ENCODE data around the gene SLC37A2.
"Not testable (repeated sequence)": the region's sequence is repeated elsewhere in the genome, so short reads cannot be mapped to it uniquely, and the experiment has no call there.

Gene SLC37A2

GRCh38 chr11:125062931-125063428, at the start of gene SLC37A2:
Gene SLC37A2 (plus strand): TSS chr11:125063305. CDS start chr11:125063368, 63 bp downstream.
- peak; percentile 80 for DNase-seq

DNA sequence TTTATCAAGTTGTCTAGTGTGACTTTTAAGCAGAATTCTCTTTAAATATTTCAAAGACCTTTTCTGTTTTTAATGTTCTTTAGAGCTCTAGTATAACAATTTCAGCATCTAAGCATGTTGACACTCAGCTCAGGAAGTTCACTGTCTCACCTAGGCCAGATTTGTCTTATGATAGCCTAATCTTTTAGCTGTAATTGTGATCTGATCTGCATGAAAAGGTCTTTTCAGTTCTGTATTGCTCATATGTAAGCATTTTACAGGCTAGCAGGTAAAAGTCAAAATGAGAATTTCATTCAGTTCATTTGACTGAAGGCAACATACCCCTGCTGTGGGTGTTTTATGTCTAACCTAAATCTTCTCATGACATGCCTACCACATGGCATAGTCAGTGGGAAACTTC, 46.7 kb upstream of the SLC37A2 start:
- DNase-seq: no peak

DNA sequence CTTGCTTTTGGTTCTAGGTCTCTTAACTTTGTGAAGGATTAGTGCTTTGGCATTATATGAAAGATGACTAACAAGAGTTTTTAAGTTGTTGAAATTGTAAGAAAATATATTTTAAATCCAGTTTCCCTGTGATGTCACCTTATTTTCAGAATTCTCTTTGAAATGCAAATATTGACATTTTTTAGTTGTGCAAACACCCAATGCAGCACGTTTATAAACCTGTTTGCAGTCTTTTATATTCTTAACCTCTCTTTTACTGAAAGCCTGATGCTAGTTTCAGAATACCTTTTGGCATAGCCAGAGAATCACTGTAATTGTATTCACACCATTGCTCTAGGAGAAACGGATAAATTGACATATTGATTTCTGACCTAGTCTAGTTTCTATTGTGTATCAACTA, 42.8 kb upstream of the SLC37A2 start:
- DNase-seq: no peak

DNA sequence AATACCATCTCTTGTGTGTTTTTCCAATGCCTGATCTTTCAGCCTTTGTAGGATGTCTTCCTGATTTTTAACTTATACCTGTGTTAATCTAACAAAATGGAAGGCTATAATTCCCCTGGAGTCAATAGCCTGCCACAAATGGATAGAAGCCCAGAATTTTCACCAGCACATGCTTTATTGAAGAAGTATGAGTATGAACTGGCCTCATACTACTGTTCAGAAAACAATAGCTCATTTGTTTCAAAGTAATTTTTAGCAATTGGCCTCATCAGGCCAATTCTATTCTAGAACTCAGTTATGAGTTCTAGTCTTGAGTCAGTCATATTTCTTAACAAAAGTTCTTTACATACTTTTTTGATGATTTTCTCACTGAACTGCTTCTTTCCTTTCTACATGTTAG, 40.6 kb upstream of the SLC37A2 start:
- DNase-seq: no peak

DNA sequence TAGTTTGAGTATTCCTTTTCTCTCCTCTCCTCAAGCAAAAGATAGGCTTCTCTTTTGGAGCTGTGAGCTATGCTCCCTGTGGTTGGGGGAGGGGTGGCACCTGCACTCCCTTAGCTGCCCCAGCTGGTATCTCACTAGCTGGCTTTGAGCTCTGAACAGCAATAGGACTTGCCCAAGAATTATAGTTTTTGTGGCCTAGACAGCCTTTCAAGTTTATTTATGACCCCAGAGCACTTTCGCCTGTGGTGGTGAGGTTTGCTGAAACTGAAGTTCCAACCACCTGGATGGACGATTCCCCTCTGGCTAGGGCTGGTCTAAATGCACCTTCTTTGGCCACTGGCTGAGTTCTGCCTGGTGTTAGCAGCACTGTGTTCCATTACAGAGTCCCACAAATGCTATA, 37.1 kb upstream of the SLC37A2 start:
- no peak for DNase-seq

DNA sequence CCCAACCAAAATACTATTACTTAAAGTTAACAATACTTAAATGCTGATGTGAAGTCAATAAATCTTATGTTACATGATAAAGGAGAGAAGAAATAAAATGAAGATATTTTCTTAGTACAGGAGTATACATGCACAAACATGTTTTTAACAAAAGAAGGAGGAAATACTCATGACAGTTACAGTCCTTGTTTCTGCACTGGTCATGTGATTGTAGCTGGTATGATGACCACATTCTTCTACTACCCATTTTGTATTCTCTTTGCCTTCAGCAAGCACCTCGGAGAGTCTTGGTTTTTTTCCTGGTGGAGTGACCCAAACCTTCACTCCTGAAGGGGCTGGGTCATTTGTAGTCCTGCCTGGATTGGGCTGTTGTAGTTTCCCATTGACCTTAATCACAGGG, 33.7 kb upstream of the SLC37A2 start:
- not testable (repeated sequence) for DNase-seq

DNA sequence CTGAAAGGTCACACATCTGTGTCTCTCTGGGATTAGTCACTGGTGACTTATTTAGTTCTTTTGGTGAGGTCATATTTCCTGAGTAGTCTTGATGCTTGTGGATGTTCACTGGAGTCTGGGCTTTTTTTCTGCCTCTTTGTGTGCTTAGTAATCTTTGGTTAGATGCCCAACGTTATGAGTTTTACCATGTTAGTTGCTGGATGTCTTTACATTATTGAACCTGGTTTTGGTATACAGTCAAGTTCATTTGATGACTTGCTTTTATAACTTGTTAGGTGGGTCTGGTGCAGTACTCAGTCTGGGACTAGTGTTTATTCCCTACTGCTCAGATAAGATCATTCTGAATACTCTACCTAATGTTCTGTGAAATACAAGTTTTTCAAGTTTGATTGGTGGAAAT, 26.2 kb upstream of the SLC37A2 start:
- DNase-seq: no peak

DNA sequence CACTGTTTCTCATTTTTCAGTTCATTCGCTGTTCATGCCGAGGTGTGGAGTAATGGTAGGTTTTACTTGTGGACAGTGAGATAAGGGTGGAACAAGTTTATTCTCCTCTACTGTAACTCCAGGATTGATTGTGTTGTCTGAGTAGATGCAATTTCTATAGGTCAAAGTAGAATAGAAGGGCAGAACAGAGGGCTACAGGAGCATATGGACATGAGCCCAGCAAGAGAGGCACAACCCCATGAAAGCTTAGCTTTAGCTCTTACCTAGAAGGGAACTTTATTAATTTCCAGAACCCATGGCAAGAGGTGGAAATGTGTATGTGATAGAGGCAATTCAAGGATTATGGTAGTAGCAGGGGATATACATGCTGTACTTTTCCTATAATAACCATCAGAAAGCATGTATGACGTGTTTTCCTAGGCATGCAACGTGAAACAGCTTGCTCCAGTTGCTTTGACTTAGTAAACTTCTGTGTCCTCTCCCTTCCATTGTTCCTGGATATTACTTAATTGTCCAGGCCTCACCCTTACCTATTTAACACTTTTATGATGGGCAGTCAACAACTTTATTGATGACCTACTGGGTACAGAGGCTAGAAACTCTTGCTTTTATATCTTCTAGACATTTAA, 13.8 kb upstream of the SLC37A2 start:
- DNase-seq: no peak

DNA sequence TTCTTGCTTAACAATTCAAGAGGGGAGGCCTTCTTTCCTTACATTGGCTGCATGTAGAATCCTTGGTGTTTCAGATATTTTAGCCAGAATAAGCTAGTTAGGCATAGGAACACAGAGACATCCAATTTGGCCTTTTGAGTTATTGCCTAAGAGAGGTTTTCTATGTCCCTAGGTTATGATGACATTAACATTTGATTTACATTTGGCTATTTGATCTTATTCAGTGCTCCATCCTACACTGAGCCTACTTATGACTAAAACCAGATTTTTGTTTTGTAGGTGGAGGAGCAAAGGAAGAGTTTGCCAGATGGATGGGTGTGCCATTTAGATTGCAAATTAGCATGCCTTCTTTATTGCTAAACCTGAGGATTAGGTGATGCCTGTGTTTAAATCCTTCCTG, 11.1 kb upstream of the SLC37A2 start:
- no peak for DNase-seq

- DNase-seq: no peak
Measured at GRCh38 chr11:125053167-125053566, 9.9 kb upstream of the SLC37A2 start.

DNA sequence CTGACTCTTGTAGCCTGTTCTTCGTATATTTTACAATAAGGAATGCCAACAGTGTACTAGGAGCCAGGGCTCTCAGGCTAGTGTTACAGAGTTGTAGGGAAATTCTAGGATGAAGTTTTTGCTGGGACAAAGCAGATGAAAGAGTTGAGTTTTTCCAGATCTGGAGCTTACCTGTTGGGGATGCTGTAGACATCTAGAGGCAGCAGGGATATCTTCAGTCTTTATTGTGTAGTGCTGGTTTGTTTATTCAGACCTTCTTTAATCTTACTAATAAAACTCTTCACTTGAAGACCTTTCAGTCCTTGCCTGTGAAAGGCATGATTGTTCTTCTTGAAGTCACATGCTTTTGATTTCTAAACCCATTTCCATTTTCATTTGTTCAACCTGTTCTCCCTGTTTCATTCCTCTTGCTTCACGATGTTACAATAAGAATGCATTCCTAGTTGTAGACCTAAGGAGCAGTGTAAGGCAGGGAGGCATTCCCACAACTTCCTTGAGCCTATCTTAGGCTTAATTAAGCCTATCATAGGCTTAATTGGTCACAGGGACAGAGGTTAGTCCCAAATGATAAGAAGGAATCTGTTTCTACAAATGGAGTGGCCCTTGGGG, 7.9 kb upstream of the SLC37A2 start:
- DNase-seq: no peak

- DNase-seq: not testable (repeated sequence)
Measured at GRCh38 chr11:125056111-125056510, 7.0 kb upstream of the SLC37A2 start.

DNA sequence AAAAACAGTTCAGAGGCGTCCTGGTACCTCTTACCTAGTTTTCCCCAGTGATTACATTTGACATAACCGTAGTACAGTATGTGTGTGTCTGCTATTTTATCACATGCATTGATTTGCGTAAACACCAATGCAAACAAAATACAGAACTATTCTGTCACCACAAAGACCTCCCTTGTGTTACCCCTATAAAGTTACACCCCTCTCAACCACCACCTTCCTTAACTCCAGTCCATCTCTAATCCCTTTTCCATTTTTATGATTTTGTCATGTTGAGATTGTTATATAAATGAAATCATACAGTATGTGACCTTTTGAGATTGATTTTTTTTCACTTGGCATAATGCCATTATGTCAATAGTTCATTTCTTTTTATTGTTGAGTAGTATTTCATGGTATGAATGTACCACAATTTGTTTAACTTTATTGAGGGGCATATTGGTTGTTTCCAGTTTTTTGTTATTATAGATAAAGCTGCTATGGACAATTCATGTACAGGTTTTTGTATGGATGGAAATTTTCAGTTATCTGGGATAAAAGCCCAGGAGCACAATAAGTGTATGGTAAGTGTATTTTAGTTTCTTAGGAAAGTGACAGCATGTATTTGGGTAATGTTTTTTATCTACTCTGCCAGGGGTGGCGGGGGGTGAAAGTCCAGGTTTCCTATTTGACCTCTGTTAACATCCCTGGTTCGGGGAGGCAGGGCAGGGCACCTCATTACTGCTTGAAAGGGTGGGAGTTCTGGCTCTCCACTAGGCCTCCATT, 6.0 kb upstream of the SLC37A2 start:
- no peak for DNase-seq

DNA sequence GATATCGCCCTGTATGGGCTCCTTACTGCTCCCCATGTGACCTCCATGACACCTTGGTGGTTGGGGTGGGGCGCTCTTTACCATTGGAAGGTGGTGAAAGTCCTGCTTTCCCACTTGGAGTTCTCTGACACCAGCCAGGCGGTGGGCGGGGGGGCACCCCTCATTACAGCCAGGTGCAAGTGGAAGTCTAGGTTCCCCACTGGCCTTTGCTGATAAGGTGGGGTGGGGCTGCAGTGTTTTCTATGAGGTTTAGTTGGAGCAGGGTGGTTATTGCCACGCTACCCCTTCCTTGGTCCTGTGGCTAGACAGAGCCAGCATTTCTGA, 5.5 kb upstream of the SLC37A2 start:
- DNase-seq: no peak

DNA sequence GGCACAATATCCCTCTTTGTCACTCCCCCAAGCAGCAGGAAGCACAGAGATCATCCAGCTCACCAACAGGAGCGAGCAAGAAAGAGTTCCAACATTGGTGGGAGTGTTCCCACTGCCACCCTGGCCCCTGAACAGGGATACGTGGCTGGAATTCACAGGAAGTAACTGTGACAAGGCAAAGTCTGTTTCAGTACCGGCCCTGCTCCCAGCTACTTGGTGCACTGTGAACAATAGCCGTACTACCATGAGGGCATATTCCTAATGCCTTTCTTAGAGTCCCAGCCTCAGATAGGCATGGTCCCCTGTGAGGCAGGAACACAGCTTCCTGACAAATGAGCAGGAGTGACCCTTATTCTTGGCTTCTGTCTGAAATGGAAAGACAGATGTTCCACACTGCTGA, 1.8 kb upstream of the SLC37A2 start:
- no peak for DNase-seq

DNA sequence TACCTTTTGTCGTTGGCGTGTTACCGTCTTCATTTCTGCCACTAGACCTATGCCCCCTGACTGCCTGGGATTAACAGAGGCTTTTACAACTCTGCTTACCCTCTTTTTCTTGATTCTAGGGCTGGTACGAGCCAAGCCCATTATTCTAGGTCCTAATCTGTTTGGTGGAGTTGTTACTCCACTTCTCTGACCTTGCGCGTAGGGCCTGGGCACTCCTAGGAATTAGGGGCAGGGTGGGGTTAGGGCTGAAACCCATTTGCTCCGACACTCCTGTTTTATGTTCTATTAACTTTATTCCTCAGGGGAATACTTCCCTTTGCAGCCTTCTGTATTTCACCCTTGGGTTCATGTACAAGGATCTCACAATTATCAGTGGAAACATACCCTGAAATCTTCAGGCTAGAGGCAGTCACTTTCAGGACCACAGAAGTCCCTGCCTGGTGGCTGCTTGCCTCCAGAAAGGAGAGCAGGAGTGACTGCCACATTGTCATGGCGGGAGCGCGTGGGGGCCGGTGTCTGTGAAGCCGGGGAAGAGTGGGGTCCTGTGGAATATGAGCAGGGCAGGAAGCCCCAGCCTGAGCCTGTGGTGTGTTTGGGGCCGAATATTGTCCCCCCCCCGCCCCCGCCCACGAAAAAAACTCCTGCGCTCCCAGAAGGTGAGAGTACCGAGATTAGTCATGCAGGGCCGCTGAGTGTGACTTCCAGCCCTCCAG, 731 bp upstream of the SLC37A2 start:
- DNase-seq: no peak

DNA sequence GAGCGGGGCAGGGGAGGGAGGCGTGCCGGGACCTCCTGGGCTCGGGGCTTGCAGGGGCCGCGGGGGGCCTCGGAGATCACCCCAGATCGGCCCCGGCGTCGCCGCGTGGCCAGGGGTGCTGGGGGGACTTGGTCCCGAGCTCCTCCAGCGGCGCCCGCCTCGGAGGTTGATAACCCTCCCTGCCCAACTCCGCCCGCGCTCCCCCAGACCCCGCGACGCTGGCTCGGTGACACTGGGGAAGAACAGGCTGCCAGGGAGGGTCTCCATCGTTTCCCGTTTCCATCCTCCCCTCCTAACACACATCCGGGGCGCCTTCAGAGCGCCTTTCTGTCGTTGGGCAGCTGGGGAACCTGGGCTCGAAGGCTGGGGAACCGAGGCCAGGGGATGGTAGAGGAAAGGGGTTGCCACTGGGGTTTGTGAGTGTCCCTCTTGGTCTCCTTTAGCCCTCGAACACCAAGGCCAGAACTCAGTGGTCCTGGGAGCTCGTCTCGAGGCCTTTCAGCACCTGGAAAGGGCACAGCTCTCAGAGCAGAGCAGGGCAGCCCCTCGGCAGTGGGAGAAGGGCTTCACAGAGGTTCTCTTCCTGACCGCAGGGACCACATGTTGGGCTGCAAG, 431 bp downstream of the SLC37A2 start:
- no peak for DNase-seq

DNA sequence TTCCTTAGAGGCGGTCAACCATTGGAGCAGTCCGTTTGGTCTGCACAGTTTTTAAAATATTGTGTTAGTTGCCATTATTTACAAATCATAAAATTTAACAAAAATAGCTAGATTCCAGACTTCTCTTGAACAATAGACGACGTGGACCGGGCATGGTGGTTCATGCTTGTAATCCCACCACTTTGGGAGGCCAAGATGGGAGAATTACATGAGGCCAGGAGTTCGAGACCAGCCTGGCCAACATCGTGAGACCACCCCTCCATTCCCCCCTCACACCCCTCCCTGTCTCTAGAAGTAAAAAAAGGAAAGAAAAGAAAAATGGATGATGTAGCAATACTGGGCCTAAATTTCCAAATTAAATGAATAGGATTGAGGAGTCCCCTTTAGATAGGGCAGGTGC, 965 bp downstream of the SLC37A2 start:
- DNase-seq: no peak

DNA sequence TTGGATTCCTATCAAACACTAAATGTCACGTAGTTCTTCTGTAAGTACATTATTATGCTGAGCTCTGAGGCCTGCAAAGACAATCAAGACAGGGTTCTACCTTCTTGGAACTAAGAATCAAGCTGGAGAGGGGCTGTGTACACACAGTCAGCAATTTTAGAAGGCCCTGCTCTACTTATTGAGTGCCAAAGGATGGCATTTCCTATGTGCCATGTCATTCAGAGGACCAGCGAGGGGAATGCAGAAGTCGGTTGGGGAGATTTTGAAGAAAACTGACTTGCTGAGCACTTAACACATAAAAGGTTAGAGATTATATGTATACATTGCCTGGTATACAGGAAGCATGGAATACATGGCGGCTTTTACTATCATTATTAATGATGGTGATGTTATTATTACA, 5.3 kb downstream of the SLC37A2 start:
- no peak for DNase-seq

DNA sequence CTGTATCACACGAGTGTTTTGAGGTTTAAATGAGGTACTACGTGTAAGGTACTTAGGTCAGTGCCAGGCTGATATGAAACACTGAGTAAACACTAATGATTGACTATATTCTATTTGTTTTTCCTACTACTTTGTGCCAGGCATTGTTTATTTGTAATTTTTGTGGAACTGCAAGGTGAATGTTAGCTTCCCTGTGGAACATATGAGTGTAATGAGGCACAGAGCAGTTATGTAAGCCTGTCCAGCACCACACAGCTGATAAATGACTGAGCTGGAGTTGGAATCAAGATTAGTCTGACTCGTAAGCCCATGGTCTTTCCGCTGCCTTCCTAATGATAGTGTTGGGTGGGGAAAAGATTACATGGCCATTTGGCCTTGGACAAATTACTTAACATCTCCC, 5.9 kb downstream of the SLC37A2 start:
- no peak for DNase-seq

GRCh38 chr11:125069796-125070195, 6.7 kb downstream of the SLC37A2 start:
- DNase-seq: no peak

- peak; percentile 82 for DNase-seq
Measured at GRCh38 chr11:125070699-125071254, 7.7 kb downstream of the SLC37A2 start.

GRCh38 chr11:125071435-125071834, 8.3 kb downstream of the SLC37A2 start:
- DNase-seq: no peak
